ENCODE data around the gene KNOP1. TPM values are rescaled to one million over a fixed set of nuclear protein-coding genes. Genes with fewer than 3 reads are reported as not detected.

The KNOP1 gene
- total and polyA plus RNA-seq, 7 donors, result 5.0 to 16.4 (median 10.4) TPM

DNA sequence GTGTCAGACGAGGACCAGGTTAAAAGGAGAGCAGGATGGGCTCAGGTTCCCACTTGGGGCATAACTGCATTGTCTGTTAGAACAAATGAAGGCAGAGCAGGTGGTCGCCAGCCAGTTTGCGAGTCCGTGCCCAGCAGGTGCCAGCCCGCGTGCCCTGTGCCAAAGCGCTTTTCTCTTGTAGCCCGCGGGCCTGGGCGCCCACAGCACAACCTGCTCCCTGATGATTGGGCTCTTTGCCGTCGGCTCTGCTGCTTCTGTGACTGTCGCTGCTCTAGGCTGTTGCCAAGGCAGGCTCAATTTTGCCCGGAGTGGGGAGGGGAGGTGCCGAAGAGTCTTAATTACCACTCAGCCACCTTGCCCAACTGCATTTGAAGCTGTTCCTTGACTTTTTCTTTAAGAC lies 21.1 kb downstream of the KNOP1 start:
- Histone ChIP-seq H3K36me3 (peaks cover 0 to 71% (median 21%) of the 10 kb centered on the region in 4 donors), H3K9me3 (no peaks in the 10 kb centered on the region), H3K27ac (peak overlapping the region; percentile 28 to 72 (median 52)), H3K4me3 (no peak overlapping the region), H3K4me1 (peaks cover 0 to 26% (median 17%) of the 10 kb centered on the region in 4 donors), H3K27me3 (no peaks in the 10 kb centered on the region)
- DNase-seq, result no peak
- 91% methylated on average over 15 of the region's 15 CpGs for WGBS, 2 donors
- no peak for TF ChIP-seq POLR2A (IDR thresholded peaks at IDR 0.05)
- intact Hi-C loops (cut with DNase I), result no loop called here

DNA sequence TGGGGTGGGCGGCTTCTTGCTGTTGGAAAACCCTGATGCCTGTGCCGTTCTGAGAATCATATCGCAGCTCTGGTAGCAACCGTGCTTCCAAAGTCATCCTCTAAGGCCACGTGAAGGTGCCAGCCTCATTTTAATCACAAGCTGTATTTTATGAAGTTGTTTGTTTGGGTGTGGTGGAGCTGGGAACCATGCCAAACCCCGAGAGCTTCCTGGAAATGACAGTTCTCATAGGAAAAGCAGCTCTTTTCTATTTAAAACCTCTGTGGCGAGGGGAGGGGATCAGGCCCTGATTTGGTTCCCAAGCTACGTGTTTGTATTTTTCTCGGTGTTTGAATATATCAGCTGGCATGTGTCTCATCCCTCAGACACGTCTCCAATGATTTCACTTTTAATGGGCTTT lies 21.7 kb downstream of the KNOP1 start:
- Histone ChIP-seq H3K27me3 (no peaks in the 10 kb centered on the region), H3K9me3 (no peaks in the 10 kb centered on the region), H3K4me3 (no peak overlapping the region), H3K36me3 (peaks cover 0 to 71% (median 21%) of the 10 kb centered on the region in 4 donors), H3K27ac (peak overlapping the region; percentile 28 to 72 (median 52)), H3K4me1 (peaks cover 0 to 26% (median 17%) of the 10 kb centered on the region in 4 donors)
- 4 to 10% methylated on average over 10 of the region's 10 CpGs for whole genome bisulfite sequencing, 2 donors
- peak; percentile 90 for DNase-seq
- TF ChIP-seq EP300 (IDR thresholded peaks at IDR 0.05) (peak in 1 of 4 donors; percentile 19), POLR2AphosphoS5 (IDR thresholded peaks at IDR 0.05) (peak in 2 of 4 donors; percentile 18 to 54), POLR2A (IDR thresholded peaks at IDR 0.05) (no peak)
- intact Hi-C loops (cut with DNase I), result no loop called here

DNA sequence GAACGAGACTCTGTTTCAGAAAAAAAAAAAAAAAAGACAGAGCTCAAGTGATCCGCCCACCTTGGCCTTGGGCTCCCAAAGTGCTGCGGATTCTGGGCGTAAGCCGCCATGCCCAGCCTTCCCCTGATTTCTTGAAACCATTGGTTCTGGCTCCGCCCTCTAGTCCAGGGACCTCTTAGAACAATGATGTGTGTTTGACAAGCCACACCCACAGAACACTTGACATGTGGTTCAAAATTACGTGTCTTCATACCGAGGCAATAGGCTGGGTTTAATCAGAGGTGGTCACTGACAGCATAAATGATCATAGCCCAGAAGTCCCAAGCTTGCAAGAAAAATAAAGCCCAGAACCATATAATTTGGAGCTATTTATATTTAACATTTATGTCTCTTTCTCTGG lies 23.0 kb downstream of the KNOP1 start:
- TF ChIP-seq EP300 (IDR thresholded peaks at IDR 0.05) (no peak), POLR2AphosphoS5 (IDR thresholded peaks at IDR 0.05) (no peak), POLR2A (IDR thresholded peaks at IDR 0.05) (no peak)
- peak overlapping the region in 1 of 4 donors; percentile 72 for H3K27ac ChIP-seq
- peaks cover 0 to 18% (median 16%) of the 10 kb centered on the region in 4 donors for H3K4me1 ChIP-seq
- no peak overlapping the region for H3K4me3 ChIP-seq
- 81 to 93% methylated on average over 8 of the region's 8 CpGs for WGBS, 2 donors
- H3K9me3 ChIP-seq, result no peaks in the 10 kb centered on the region
- H3K36me3 ChIP-seq, result peaks cover 0 to 61% (median 21%) of the 10 kb centered on the region in 4 donors
- no peak for DNase-seq
- no peaks in the 10 kb centered on the region for H3K27me3 ChIP-seq
- intact Hi-C loops (cut with DNase I), result no loop called here

DNA sequence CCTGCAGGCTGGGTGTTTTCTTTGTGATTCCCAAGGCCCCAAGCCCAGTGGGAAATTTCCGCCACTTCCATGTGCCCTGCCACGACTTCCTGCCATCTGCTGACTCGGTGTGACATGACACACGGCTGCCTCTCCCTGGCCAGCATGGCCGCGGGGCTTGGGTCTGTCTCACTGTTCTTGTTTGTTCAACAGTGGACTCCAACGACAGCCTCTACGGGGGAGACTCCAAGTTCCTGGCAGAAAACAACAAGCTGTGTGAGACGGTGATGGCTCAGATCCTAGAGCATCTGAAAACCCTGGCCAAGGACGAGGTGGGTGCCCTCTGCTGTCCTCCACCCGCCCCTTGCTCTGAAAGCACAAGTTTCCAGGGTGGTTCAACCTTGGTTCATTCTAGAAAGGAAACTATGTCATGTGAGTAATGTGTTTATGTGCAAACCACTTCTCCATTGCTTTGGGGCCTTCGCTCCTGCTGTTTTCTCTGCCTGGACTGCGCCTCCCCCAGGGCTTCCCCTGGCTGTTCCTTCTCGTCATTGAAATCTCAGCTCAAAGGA lies 26.8 kb downstream of the KNOP1 start:
- Histone ChIP-seq H3K27me3 (no peaks in the 10 kb centered on the region), H3K4me3 (no peak overlapping the region), H3K9me3 (no peaks in the 10 kb centered on the region), H3K27ac (peak overlapping the region in 2 of 4 donors; percentile 11 to 28), H3K4me1 (peaks cover 0 to 10% (median 6%) of the 10 kb centered on the region in 4 donors), H3K36me3 (peaks cover 0 to 61% (median 20%) of the 10 kb centered on the region in 4 donors)
- intact Hi-C loops (cut with DNase I), result no loop called here
- 89 to 91% methylated on average over 14 of the region's 14 CpGs for WGBS, 2 donors
- no peak for TF ChIP-seq POLR2A (IDR thresholded peaks at IDR 0.05)
- TF ChIP-seq POLR2AphosphoS5 (IDR thresholded peaks at IDR 0.05), result no peak
- TF ChIP-seq, protein P1, sequence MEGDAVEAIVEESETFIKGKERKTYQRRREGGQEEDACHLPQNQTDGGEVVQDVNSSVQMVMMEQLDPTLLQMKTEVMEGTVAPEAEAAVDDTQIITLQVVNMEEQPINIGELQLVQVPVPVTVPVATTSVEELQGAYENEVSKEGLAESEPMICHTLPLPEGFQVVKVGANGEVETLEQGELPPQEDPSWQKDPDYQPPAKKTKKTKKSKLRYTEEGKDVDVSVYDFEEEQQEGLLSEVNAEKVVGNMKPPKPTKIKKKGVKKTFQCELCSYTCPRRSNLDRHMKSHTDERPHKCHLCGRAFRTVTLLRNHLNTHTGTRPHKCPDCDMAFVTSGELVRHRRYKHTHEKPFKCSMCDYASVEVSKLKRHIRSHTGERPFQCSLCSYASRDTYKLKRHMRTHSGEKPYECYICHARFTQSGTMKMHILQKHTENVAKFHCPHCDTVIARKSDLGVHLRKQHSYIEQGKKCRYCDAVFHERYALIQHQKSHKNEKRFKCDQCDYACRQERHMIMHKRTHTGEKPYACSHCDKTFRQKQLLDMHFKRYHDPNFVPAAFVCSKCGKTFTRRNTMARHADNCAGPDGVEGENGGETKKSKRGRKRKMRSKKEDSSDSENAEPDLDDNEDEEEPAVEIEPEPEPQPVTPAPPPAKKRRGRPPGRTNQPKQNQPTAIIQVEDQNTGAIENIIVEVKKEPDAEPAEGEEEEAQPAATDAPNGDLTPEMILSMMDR (IDR thresholded peaks at IDR 0.05), result no peak
- no peak for TF ChIP-seq EP300 (IDR thresholded peaks at IDR 0.05)
- DNase-seq, result no peak

DNA sequence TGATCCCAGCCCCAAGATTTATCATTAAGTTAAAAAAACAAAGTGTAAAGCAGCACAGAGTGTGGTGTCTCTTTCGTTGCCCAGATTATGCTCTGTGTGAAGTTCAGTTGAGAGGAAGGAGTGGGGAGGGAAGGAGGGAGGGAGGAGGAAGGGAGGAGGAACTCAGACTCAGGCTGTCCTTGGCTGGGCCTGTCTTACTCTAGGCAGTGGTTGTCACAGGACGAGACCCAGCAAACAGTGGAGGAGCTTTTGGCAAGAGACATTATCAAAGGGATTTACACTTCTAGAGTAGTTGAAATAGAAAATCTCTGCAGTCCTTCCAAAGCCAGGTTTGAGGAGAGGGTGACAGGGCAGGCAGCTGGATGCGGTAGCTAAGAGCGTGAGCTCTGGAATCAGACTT lies 27.8 kb downstream of the KNOP1 start:
- H3K36me3 ChIP-seq, result peaks cover 5 to 71% (median 29%) of the 10 kb centered on the region in 4 donors
- peaks cover 0 to 5% (median 0%) of the 10 kb centered on the region in 4 donors for H3K4me1 ChIP-seq
- peak overlapping the region in 1 of 4 donors; percentile 32 for H3K27ac ChIP-seq
- DNase-seq, result no peak
- intact Hi-C loops (cut with DNase I), result no loop called here
- no peak for TF ChIP-seq POLR2A (IDR thresholded peaks at IDR 0.05)
- TF ChIP-seq, protein P1 (IDR thresholded peaks at IDR 0.05), result no peak
- no peak for TF ChIP-seq EP300 (IDR thresholded peaks at IDR 0.05)
- no peak for TF ChIP-seq POLR2AphosphoS5 (IDR thresholded peaks at IDR 0.05)
- no peaks in the 10 kb centered on the region for H3K9me3 ChIP-seq
- 77 to 83% methylated on average over 4 of the region's 4 CpGs for WGBS, 2 donors
- H3K4me3 ChIP-seq, result no peak overlapping the region
- no peaks in the 10 kb centered on the region for H3K27me3 ChIP-seq

DNA sequence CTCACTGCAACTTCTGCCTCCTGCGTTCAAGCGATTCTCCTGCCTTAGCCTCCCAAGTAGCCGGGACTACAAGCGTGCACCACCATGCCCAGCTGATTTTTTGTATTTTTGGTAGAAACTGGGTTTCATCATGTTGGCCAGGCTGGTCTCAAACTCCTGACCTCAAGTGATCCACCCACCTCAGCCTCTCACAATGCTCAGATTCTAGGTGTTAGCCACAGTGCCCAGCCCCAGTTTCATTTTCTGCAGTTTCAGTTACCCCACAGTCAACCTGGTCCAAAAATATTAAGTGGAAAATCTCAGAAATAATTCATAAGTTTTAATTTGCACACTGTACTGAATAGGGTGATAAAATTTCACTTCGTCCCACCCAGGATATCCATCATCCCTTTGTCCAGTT lies 28.7 kb downstream of the KNOP1 start:
- Histone ChIP-seq H3K27me3 (no peaks in the 10 kb centered on the region), H3K36me3 (peaks cover 6 to 77% (median 35%) of the 10 kb centered on the region in 4 donors), H3K9me3 (no peaks in the 10 kb centered on the region), H3K4me3 (no peak overlapping the region), H3K4me1 (peaks cover 0 to 5% (median 0%) of the 10 kb centered on the region in 4 donors), H3K27ac (no peak overlapping the region)
- 96% methylated on average over 5 of the region's 5 CpGs for WGBS, 2 donors
- DNase-seq, result no peak
- TF ChIP-seq EP300 (IDR thresholded peaks at IDR 0.05) (no peak), POLR2A (IDR thresholded peaks at IDR 0.05) (no peak), POLR2AphosphoS5 (IDR thresholded peaks at IDR 0.05) (no peak)
- TF ChIP-seq, protein P1 (IDR thresholded peaks at IDR 0.05), result no peak
- intact Hi-C loops (cut with DNase I), result no loop called here
